Stomach (tissue), 4 donors: ENCODE results near the gene PLG.

Experiments used
- EP300 ChIP-seq: sonication (generic); formaldehyde crosslinking; IDR thresholded peaks from one replicate; pipeline ENCODE4 v1.6.1; 2017; ENCODE audit warnings: antibody characterized with exemption
- POLR2A ChIP-seq, 4 donors: fragments of 450-650 bp; IDR thresholded peaks; one replicate each; pipeline ENCODE4 v1.6.1; 2016; ENCODE audit warnings: antibody characterized with exemption in 4 of 4, control low read depth in 2 of 4, mild to moderate bottlenecking in 1 of 4, moderate library complexity in 1 of 4
- POLR2AphosphoS5 ChIP-seq, 3 donors: sonication (generic); formaldehyde crosslinking; IDR thresholded peaks; one replicate each; pipeline ENCODE4 v1.6.1; 2016; ENCODE audit warnings: antibody characterized with exemption in 3 of 3
- TF ChIP-seq, protein P1 (sequence below), 7 experiments: fragments of 450-650 bp in 4 of 7; fragments of 200-600 bp in 3 of 7; sonication (generic) in 3 of 7; IDR thresholded peaks; one replicate each; pipeline ENCODE4 v1.5.1; 2016 to 2019; ENCODE audit warnings: antibody characterized with exemption in 7 of 7, control low read depth in 2 of 7, mild to moderate bottlenecking in 1 of 7

DNA sequence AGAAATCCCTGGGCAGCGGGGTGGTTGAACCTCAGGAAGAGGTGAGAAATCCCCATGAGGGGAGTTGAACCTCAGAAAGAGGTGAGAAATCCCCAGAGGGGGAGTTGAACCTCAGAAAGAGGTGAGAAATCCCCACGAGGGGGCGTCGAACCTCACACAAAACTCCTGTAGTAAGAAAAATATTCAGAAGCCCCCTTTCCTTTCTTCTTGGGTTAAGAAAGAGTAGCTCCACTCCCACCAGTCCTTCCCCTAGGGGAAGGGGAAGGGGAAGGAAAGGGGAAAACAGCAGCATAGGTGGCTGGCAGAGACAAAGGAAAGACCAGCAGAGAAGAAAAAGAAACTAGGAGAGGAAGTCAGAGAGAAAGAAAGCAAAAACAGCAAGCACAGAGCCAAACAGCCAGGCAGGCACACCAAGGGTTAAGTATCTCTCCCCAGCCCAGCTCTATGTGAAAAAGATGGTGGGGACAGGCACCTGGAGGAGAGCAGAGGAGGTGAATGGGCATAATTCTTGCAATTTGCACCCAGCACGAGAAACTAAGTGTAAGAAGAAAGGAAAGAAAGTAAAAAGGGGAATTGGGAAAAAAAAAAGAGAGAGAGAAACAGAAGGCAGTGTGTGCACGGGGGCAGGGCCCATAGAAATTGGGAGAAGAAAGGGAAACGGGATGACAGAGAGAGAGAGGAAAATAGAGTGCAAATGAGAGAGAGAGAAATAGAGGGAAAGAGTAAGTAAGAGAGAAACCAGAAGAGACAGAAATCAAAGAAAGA is 88.2 kb downstream of the PLG start:
- TF ChIP-seq POLR2AphosphoS5 (IDR thresholded peaks at IDR 0.05) = no peak
- TF ChIP-seq, protein P1, sequence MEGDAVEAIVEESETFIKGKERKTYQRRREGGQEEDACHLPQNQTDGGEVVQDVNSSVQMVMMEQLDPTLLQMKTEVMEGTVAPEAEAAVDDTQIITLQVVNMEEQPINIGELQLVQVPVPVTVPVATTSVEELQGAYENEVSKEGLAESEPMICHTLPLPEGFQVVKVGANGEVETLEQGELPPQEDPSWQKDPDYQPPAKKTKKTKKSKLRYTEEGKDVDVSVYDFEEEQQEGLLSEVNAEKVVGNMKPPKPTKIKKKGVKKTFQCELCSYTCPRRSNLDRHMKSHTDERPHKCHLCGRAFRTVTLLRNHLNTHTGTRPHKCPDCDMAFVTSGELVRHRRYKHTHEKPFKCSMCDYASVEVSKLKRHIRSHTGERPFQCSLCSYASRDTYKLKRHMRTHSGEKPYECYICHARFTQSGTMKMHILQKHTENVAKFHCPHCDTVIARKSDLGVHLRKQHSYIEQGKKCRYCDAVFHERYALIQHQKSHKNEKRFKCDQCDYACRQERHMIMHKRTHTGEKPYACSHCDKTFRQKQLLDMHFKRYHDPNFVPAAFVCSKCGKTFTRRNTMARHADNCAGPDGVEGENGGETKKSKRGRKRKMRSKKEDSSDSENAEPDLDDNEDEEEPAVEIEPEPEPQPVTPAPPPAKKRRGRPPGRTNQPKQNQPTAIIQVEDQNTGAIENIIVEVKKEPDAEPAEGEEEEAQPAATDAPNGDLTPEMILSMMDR (IDR thresholded peaks at IDR 0.05) = no peak
- no peak for TF ChIP-seq EP300
- TF ChIP-seq POLR2A (IDR thresholded peaks at IDR 0.05) = no peak
